Measurements from ENCODE around the gene FBRSL1.
A peak's percentile ranks its signal among the peaks of the same experiment; 100 is the strongest.

Gene FBRSL1

DNA sequence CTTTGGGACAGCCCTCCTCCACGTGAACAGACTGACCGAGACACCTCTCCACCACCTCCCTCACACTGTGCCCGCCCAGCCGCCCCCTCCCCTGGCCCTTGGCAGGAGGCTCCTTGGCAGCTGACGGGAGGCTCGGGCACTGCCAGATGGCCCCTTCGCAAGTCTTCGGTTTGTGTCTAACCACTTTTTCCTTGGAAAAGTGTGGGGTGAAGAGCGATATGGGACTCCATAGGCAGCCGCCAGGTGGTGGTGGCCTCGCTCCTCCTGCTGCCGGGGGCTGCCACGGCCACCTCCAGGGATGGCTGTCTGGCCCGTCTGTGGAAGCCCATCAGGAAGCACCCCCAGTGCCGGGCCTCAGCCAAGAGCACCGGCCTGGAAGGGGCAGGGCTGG, 61.7 kb downstream of the FBRSL1 start:
- TF ChIP-seq, protein P1, sequence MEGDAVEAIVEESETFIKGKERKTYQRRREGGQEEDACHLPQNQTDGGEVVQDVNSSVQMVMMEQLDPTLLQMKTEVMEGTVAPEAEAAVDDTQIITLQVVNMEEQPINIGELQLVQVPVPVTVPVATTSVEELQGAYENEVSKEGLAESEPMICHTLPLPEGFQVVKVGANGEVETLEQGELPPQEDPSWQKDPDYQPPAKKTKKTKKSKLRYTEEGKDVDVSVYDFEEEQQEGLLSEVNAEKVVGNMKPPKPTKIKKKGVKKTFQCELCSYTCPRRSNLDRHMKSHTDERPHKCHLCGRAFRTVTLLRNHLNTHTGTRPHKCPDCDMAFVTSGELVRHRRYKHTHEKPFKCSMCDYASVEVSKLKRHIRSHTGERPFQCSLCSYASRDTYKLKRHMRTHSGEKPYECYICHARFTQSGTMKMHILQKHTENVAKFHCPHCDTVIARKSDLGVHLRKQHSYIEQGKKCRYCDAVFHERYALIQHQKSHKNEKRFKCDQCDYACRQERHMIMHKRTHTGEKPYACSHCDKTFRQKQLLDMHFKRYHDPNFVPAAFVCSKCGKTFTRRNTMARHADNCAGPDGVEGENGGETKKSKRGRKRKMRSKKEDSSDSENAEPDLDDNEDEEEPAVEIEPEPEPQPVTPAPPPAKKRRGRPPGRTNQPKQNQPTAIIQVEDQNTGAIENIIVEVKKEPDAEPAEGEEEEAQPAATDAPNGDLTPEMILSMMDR (IDR thresholded peaks at IDR 0.05; ENCODE audit: low read depth, low read length) = no peak
- DNase-seq (ENCODE audit: low read depth in 2 of 2) = no peak
- no peak overlapping the region for H3K4me3 ChIP-seq (replicated peaks in 1 of 2; ENCODE audit: low read depth in 2 of 2, low read length in 2 of 2)

DNA sequence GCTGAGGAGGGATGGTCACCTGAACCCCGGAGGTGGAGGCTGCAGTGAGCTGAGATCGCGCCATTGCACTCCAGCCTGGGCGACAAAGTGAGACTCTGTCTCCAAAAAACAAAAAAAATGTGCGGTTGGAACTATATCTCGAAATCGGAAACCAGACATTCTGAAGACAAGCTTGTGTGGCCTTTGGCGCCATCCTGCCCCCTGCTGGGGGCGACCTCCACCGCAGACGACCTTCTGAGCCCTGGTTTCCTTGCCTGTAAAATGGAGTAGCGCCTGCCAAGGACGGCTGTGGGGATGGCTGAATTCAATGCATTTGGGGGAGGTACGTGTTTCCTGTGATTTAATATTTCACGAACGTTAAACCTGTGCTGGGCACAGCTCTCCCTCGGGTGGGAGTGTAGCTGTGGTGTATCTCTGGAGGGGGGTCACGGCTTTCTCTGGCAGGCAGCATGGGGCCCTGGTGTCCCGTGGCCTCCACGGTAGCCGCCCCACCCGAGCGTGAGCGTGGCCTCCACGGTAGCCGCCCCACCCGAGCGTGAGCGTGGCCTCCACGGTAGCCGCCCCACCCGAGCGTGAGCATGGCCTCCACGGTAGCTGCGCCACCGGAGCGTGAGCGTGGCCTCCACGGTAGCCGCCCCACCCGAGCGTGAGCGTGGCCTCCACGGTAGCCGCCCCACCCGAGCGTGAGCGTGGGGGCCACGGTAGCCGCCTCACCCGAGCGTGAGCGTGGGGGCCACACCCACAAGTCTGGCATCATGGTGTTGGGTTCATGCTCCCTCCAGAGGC, 65.1 kb downstream of the FBRSL1 start:
- H3K4me3 ChIP-seq (replicated peaks in 1 of 2; ENCODE audit: low read depth in 2 of 2, low read length in 2 of 2) = no peak overlapping the region
- TF ChIP-seq, protein P1 (IDR thresholded peaks at IDR 0.05; ENCODE audit: low read depth, low read length) = peak; percentile 29
- DNase-seq (ENCODE audit: low read depth in 2 of 2) = no peak

DNA sequence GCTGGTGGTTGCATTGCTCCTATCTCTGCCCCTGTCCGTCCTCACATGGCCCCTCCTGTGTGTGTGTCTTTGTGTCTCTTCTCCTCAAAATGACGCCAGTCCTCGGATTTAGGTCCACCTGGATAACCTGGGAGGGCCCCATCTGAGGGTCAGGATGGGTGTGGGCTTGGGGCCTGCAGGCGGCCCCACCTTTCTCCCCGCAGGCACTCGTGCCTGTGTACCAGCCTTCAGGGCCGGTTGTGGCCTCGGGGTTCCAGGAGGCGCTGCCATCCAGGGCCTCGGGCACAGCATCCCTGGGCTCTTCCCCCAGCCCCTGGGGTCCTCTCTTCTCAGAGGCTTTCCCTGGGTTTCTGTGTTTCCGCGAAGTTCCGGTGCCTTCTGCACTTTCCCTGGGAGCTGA, 65.7 kb downstream of the FBRSL1 start:
- no peak overlapping the region for H3K4me3 ChIP-seq (replicated peaks in 1 of 2; ENCODE audit: low read depth in 2 of 2, low read length in 2 of 2)
- no peak for DNase-seq (ENCODE audit: low read depth in 2 of 2)
- TF ChIP-seq, protein P1 (IDR thresholded peaks at IDR 0.05; ENCODE audit: low read depth, low read length) = no peak

DNA sequence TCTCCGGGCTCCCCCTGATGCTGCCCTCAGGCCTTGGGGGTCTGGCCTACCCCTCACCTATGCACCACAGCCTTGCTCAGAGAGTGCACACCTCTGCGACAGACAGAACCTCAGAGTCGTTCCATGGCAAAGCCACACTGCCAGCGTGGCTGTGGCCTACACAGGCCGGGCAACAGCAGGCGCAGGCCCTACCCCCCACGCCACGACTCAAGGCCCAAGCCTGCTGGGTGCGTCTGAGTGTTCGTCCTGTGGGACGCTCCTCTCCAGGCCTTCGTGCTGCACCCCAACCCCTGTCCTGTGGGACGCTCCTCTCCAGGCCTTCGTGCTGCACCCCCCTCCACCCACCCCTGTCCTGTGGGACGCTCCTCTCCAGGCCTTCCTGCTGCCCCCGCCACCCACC, 66.3 kb downstream of the FBRSL1 start:
- DNase-seq (ENCODE audit: low read depth in 2 of 2) = no peak
- H3K4me3 ChIP-seq (replicated peaks in 1 of 2; ENCODE audit: low read depth in 2 of 2, low read length in 2 of 2) = no peak overlapping the region
- TF ChIP-seq, protein P1 (IDR thresholded peaks at IDR 0.05; ENCODE audit: low read depth, low read length) = no peak

DNA sequence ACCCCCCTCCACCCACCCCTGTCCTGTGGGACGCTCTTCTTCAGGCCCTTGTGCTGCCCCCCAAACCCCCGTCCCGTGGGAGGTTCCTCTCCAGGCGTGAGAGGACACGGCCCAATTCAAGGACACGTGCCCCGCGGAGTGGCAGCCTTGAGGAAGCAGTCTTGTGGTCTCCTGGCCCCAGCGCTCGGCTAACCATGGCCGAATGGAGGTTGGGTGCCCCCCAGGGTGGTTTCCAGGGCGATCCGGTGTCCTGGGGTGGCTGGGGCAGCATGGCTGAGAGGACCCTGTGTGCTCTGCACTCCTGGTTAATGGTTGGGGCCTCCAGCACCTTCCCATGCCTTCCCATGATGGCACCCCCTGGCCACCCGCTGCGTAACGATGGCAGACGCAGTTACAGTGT, 66.8 kb downstream of the FBRSL1 start:
- no peak for DNase-seq (ENCODE audit: low read depth in 2 of 2)
- H3K4me3 ChIP-seq (replicated peaks in 1 of 2; ENCODE audit: low read depth in 2 of 2, low read length in 2 of 2) = no peak overlapping the region
- TF ChIP-seq, protein P1 (IDR thresholded peaks at IDR 0.05; ENCODE audit: low read depth, low read length) = no peak

DNA sequence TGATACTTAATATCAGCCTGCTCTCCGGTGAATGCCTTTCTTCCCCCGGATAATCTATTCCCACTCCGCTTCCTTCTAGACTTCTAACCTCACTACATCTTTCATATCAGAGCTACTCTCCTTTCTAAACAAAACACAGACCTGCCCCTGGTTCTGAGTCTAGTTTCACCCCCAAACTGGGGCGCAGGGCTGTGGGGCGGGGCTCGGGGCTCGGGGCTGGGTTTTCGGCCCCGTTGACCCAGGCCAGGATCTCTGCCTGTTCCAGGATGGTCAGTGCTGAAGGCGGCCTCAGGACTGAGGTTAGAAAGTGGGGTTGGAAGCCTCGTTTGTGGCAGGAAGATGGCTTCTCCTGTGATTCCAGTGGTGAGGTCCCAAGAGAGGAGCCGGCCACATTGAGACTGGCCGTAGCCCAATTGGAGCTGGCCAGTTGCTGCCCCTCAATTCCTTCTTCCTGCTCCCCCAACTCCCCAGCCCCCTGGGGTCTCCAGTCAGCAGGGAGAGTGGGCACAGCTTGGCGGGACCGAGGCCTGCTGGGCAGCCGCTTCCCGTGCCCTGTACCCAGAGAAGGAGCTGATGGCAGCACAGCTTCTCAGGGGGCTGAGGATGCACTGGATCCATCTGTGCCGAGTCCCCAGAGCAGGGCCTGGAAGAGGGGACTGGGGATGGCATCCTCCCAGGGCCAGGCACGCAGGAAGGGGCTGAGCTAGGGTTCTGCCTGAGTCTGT, 67.5 kb downstream of the FBRSL1 start:
- TF ChIP-seq, protein P1 (IDR thresholded peaks at IDR 0.05; ENCODE audit: low read depth, low read length) = no peak
- no peak for DNase-seq (ENCODE audit: low read depth in 2 of 2)
- H3K4me3 ChIP-seq (replicated peaks in 1 of 2; ENCODE audit: low read depth in 2 of 2, low read length in 2 of 2) = no peak overlapping the region

Data from cardiac fibroblast (primary cell).